ENCODE measurements around the gene UVRAG.
A peak's percentile ranks its signal among the peaks of the same experiment; 100 is the strongest.

The UVRAG gene

DNA sequence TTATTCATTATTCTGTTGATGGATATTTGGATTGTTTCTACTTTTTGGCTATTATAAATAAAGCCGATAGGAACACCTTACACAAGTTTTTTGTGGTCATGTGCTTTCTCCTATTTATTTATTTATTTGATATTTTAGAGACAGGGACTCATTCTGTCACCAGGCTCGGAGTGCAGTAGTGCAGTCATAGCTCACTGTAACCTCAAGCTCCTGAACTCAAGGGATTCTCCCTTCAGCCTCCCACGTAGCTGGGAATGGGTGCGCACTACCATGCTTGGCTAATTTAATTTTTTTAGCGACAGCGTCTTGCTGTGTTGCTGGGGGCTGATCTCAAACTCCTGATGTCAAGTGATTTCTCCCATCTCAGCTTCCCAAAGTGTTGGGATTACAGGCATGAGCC lies 135.1 kb downstream of the UVRAG start:
- TF ChIP-seq, protein P1, sequence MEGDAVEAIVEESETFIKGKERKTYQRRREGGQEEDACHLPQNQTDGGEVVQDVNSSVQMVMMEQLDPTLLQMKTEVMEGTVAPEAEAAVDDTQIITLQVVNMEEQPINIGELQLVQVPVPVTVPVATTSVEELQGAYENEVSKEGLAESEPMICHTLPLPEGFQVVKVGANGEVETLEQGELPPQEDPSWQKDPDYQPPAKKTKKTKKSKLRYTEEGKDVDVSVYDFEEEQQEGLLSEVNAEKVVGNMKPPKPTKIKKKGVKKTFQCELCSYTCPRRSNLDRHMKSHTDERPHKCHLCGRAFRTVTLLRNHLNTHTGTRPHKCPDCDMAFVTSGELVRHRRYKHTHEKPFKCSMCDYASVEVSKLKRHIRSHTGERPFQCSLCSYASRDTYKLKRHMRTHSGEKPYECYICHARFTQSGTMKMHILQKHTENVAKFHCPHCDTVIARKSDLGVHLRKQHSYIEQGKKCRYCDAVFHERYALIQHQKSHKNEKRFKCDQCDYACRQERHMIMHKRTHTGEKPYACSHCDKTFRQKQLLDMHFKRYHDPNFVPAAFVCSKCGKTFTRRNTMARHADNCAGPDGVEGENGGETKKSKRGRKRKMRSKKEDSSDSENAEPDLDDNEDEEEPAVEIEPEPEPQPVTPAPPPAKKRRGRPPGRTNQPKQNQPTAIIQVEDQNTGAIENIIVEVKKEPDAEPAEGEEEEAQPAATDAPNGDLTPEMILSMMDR (IDR thresholded peaks at IDR 0.05; ENCODE audit: low read depth, low read length): no peak
- DNase-seq (ENCODE audit: low read depth in 2 of 2): no peak
- no peak overlapping the region for H3K4me3 ChIP-seq (replicated peaks in 1 of 2; ENCODE audit: low read depth in 2 of 2, low read length in 2 of 2)

DNA sequence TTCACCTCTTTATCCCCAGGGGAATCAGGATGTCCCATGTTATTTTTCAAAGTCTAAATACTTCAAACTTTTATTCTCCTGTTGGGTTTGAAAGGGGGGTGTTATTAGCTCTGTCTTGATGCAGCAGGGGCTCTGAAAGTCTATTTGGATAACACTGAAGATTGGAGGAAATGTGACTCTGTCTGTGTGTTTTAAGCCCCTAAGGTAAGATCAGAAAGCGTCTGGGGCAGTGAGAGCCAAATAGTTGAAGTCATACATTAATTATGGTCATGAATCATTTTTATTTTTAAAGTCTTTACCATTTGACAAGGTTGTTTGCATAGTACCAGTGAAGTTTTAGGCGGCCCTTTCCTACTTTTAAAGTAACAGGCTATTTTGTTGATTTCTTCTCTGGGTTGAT lies 139.0 kb downstream of the UVRAG start:
- peak in 1 of 2 donors; percentile 42 for DNase-seq (ENCODE audit: low read depth in 2 of 2)

DNA sequence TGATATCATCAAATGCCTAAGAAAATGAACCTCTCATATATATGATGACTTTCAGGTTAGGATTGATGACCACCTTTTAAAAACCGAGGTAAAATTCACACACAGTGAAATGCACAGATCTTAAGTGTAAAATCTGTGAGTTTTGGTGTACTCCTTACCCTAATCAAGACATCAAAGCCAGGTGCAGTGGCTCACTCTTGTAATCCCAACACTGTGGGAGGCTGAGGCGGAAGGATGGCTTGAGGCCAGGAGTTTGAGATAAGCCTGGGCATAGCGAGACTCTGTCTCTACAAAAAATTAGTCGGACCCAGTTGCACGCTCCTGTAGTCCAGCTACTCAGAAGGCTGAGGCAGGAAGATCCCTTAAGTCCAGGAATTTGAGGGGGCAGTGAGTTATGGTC lies 140.4 kb downstream of the UVRAG start:
- TF ChIP-seq, protein P1 (IDR thresholded peaks at IDR 0.05; ENCODE audit: low read depth, low read length): no peak
- peak in 1 of 2 donors; percentile 5 for DNase-seq (ENCODE audit: low read depth in 2 of 2)
- H3K4me3 ChIP-seq (replicated peaks in 1 of 2; ENCODE audit: low read depth in 2 of 2, low read length in 2 of 2): no peak overlapping the region

More for the DNA sequence above, 139.0 kb downstream of the UVRAG start:
- H3K4me3 ChIP-seq (replicated peaks in 1 of 2; ENCODE audit: low read depth in 2 of 2, low read length in 2 of 2): no peak overlapping the region
- TF ChIP-seq, protein P1 (IDR thresholded peaks at IDR 0.05; ENCODE audit: low read depth, low read length): no peak

DNA sequence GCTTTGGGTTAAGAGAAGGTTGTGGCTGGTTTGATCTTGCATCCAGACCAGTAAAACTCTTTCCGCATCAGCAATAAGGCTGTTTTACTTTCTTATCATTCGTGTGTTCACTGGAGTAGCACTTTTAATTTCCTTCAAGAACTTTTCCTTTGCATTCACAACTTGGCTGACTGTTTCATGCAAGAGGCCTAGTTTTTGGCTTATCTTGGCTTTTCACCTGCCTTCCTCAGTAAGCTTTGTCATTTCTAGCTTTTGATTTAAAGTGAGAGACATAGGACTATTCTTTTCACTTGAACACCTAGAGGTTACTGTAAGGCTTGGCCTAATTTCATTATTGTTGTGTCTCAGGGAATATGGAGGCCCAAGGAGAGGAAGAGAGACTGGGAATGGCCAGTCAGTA lies 144.5 kb downstream of the UVRAG start:
- DNase-seq (ENCODE audit: low read depth in 2 of 2): no peak
- no peak overlapping the region for H3K4me3 ChIP-seq (replicated peaks in 1 of 2; ENCODE audit: low read depth in 2 of 2, low read length in 2 of 2)
- TF ChIP-seq, protein P1 (IDR thresholded peaks at IDR 0.05; ENCODE audit: low read depth, low read length): no peak

DNA sequence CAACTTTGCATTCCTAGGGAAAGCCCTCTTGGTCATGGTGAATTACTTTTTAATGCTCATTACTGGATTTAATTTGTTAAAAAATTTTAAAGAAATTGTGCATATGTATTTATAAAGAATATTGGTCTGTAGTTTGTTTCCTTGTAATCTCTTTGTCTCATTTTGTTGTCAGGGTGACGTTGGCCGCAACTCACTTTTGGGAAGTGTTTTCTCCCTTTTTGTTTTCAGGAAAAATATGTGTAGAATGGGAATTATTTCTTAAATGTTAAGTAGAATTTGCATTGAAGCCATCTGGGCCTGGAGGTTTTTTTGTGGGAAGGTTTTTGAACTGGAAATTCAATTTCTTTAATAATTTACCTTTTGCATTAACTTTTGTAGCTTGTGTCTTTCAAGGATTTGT lies 149.1 kb downstream of the UVRAG start:
- DNase-seq (ENCODE audit: low read depth in 2 of 2): no peak
- TF ChIP-seq, protein P1 (IDR thresholded peaks at IDR 0.05; ENCODE audit: low read depth, low read length): no peak
- H3K4me3 ChIP-seq (replicated peaks in 1 of 2; ENCODE audit: low read depth in 2 of 2, low read length in 2 of 2): no peak overlapping the region

DNA sequence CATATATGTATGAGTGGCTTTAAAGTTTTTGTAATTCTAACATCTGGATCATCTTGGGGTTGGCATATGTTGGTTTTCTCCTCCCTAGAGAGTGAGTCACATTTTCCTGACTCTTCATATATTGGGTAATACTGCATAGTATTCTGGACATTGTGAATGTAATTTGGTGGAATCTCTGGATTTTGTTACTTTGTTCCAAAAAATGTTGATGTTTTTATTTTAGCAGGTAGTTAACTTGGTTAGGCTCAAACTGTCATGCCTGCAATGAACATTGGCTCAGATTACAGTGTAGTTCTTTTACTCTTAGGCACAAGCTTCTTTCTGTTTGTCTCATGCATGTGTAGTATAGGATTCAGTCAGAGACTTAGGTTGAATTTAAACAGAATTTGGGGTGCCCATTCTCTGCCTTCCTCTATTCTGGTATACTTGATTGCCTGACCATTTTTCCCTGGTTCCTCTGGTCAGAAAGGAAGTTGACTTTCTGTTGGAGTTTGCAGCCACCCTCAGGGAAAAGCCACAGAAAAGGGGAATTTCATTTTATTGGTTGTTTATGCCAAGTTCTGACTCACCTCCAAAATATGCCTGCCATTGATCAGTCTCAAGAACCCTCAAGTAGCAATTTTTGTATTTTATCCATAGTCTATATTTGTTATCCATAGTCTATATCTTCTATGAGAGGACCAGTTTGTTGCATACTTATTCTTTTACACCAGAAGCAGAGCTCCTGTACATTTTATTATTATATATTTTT lies 151.7 kb downstream of the UVRAG start:
- H3K4me3 ChIP-seq (replicated peaks in 1 of 2; ENCODE audit: low read depth in 2 of 2, low read length in 2 of 2): no peak overlapping the region
- DNase-seq (ENCODE audit: low read depth in 2 of 2): peak; percentile 89 to 95
- TF ChIP-seq, protein P1 (IDR thresholded peaks at IDR 0.05; ENCODE audit: low read depth, low read length): no peak

Data from cardiac fibroblast (primary cell).